ENCODE results near the gene FECH.

DNA sequence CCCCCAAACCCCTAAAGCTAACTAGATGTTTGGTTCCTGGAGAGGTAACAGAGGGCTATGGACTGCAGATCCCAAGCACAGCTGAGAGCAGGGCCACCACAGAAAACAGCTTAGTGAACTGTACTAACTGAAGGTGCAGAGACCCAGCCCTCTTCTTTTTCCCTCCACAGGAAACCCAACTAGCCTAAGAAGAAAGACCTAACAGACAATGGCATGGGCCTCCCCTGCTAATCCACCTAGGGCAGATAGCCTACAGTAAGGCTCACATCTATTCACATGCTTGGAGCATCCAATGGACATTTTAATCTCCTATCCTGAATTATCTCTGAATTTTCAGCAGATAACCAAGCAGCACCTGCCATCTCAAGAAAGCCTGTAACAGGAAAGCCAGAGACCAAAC, 8.8 kb upstream of the FECH start:
- TF ChIP-seq CTCF (optimal IDR thresholded peaks at IDR 0.05 in 1 of 3, IDR thresholded peaks at IDR 0.05 in 1 of 3, conservative IDR thresholded peaks at IDR 0.05 in 1 of 3; ENCODE audit: extremely low read depth in 1 of 3, insufficient read depth in 2 of 3, low read length in 3 of 3) (no peak), EZH2 (IDR thresholded peaks at IDR 0.05; ENCODE audit: low read length) (no peak)
